Small intestine (tissue), 7 donors: Measurements from ENCODE around the gene SAPCD2. TPM values are rescaled to one million over a fixed set of nuclear protein-coding genes. Genes with fewer than 3 reads are reported as not detected.
A peak's percentile ranks its signal among the peaks of the same experiment; 100 is the strongest.

Source experiments
- DNase-seq, 2 donors: peaks; one replicate each; pipeline versions ENCODE4 v3.0.0 to v3.0.0-alpha.2; 2013
- FAIRE-seq: peaks from 2 replicates; lab custom pipeline; 2012; peaks lifted over from hg19 to GRCh38; lab: Jason Lieb, UNC
- H3K27ac ChIP-seq, 3 donors: one replicate each; pipeline ENCODE4 v1.5.1; 2013; ENCODE audit warnings: low read length in 2 of 3, mild to moderate bottlenecking in 2 of 3, control low read depth in 1 of 3, inconsistent platforms in 1 of 3, low read depth in 1 of 3, moderate library complexity in 1 of 3
- H3K27me3 ChIP-seq, 3 donors: one replicate each; pipeline ENCODE4 v1.6.1; 2013; ENCODE audit warnings: low read length in 3 of 3, inconsistent platforms in 1 of 3; ENCODE audit not compliant: control insufficient read depth in 3 of 3, insufficient read depth in 3 of 3
- H3K36me3 ChIP-seq, 3 donors: one replicate each; pipeline ENCODE4 v1.6.1; 2013; ENCODE audit warnings: low read length in 3 of 3, inconsistent platforms in 1 of 3, low read depth in 1 of 3, mild to moderate bottlenecking in 1 of 3, moderate library complexity in 1 of 3; ENCODE audit not compliant: control insufficient read depth in 3 of 3, insufficient read depth in 2 of 3
- H3K4me1 ChIP-seq, 3 donors: one replicate each; pipeline ENCODE4 v1.6.1; 2013; ENCODE audit warnings: low read length in 2 of 3, inconsistent platforms in 1 of 3, low read depth in 1 of 3, mild to moderate bottlenecking in 1 of 3, moderate library complexity in 1 of 3; ENCODE audit not compliant: control insufficient read depth in 3 of 3, insufficient read depth in 2 of 3
- H3K4me3 ChIP-seq, 3 donors: one replicate each; pipeline ENCODE4 v1.5.1; 2013; ENCODE audit warnings: low read length in 3 of 3, control low read depth in 1 of 3, inconsistent platforms in 1 of 3, low read depth in 1 of 3, mild to moderate bottlenecking in 1 of 3, moderate library complexity in 1 of 3
- H3K9me3 ChIP-seq, 2 donors: one replicate each; pipeline ENCODE4 v1.6.1; 2013; ENCODE audit warnings: low read depth in 1 of 2, low read length in 1 of 2; ENCODE audit not compliant: control insufficient read depth in 2 of 2, insufficient read depth in 1 of 2
- whole genome bisulfite sequencing, 3 donors: extraction: QIAGEN DNeasy Blood & Tissue Kit; methylation state at CpG; one replicate each; pipeline ENCODE4 v1.1.7; 2013; 5-methylcytosine and 5-hydroxymethylcytosine counted together
- polyA plus RNA-seq, 4 donors: library from polyadenylated mRNA; stranded (reverse) in 3 of 4; unstranded in 1 of 4; fragments of 200-250 nt in 3 of 4; fragments of 120-200 nt in 1 of 4; gene quantifications; one replicate each; pipeline versions ENCODE4 v1.2.1 to v1.2.3, GENCODE V29; 2013
- donor health status: healthy with polysubstance abuse.
- donor health status: control.
- donor health status: control.
- donor health status: Bipolar disorder and iron deficiency.
- donor health status: healthy.

SAPCD2 gene
- polyA plus RNA-seq, 4 donors, result 0.81 to 22.2 (median 7.0) TPM

DNA sequence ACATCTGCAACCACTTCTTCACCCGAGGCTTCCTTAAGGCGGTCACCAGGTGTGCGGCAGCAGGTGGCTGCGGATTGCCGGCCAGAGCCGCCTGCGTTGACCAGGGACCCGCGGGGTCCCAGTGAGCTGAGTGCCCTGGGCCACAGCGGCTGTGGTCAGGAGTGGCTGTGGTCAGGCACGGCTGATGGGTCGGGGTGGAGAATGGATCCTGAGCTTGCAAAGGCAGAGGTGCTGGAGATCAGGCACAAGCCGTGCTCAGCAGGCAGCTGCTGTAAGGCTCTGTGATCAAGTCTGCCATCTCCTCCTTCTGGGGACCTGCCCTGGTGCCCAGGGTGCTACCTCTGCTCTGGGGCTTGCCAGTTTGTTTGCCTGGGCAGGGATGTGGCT is 9.0 kb upstream of the SAPCD2 start:
- H3K4me3 ChIP-seq, result no peak overlapping the region
- peaks cover 0 to 30% (median 0%) of the 10 kb centered on the region in 3 donors for H3K27me3 ChIP-seq
- no peak overlapping the region for H3K27ac ChIP-seq
- FAIRE-seq (no peak), DNase-seq (no peak)
- no peaks in the 10 kb centered on the region for H3K9me3 ChIP-seq
- 40 to 79% (median 64%) methylated on average over 8 to 13 of the region's 13 CpGs for WGBS, 3 donors
- H3K4me1 ChIP-seq, result peaks cover 2 to 20% (median 9%) of the 10 kb centered on the region in 3 donors
- peaks cover 0 to 57% (median 0%) of the 10 kb centered on the region in 3 donors for H3K36me3 ChIP-seq

DNA sequence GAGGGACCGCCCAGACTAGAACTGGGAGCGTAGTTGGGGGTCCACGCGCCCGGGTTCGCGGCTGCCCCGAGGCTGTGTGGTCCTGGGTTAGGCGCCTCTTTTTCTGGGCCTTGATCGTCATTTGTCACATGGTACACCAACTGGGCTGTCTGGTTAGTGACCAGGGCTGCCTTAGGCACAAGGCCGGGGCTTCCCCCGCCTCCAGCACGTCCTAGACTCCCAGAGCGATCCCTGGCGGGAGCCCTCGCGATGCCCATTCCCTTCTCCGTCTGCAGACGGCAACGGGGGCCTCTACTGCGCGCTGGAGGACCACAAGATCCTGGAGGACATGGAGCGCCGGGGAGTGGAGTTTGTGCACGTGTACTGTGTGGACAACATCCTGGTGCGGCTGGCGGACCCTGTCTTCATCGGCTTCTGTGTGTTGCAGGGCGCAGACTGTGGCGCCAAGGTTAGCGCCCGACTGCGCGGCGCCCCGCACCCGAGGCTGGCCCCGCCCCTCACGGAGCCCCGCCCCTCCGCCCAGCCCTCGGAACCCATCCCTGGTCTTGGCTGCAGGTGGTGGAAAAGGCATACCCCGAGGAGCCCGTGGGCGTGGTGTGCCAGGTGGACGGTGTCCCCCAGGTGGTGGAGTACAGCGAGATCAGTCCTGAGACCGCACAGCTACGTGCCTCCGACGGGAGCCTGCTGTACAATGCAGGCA is 8.5 kb upstream of the SAPCD2 start:
- Histone ChIP-seq H3K27me3 (peaks cover 0 to 30% (median 0%) of the 10 kb centered on the region in 3 donors), H3K4me1 (peaks cover 2 to 25% (median 9%) of the 10 kb centered on the region in 3 donors), H3K36me3 (peaks cover 0 to 57% (median 0%) of the 10 kb centered on the region in 3 donors), H3K27ac (no peak overlapping the region), H3K4me3 (peak overlapping the region in 2 of 3 donors; percentile 58 to 64), H3K9me3 (no peaks in the 10 kb centered on the region)
- FAIRE-seq (no peak), DNase-seq (peak in 1 of 2 donors; percentile 45)
- WGBS, 3 donors, result 41 to 62% (median 51%) methylated on average over 42 to 51 of the region's 51 CpGs

DNA sequence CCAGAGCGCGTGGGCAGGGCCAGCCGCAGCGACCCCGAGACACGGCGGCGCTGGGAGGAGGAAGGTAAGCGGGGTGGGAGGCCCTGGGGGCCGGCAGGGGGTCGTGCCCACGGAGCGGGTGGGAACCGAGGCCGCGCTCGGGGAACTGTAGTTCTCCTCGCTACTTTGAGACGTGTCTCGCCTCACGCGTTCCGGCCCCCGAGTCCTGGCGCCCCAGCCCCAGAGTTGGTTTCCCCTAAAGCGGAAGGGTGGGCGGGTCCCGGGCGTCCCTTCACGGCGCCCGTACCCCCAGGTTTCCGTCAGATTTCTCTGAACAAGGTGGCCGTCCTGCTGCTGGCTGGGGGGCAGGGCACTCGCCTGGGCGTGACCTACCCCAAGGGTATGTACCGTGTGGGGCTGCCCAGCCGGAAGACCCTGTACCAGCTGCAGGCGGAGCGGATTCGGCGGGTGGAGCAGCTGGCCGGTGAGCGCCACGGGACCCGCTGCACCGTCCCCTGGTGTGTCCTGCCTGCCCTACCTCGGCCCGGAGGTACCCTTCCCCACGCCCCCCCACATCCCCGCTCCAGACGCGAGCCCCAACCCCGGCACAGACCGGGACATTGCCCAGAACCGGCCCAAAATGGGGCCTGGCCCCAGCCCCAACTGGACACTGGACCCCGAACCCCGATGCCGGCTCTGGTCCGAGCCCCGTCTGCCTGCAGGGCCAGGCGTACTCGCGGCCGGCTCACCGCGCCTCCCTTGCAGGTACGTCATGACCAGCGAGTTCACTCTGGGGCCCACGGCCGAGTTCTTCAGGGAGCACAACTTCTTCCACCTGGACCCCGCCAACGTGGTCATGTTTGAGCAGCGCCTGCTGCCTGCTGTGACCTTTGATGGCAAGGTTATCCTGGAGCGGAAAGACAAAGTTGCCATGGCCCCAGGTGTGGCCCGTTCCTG is 7.7 kb upstream of the SAPCD2 start:
- Histone ChIP-seq H3K4me3 (peak overlapping the region; percentile 58 to 65 (median 64)), H3K4me1 (peaks cover 4 to 32% (median 6%) of the 10 kb centered on the region in 3 donors), H3K27me3 (peaks cover 0 to 30% (median 0%) of the 10 kb centered on the region in 3 donors), H3K27ac (peak overlapping the region in 2 of 3 donors; percentile 8 to 56), H3K9me3 (no peaks in the 10 kb centered on the region), H3K36me3 (peaks cover 0 to 49% (median 0%) of the 10 kb centered on the region in 3 donors)
- WGBS, 3 donors, result 8 to 13% (median 10%) methylated on average over 48 to 76 of the region's 76 CpGs
- FAIRE-seq, result no peak
- peak in 1 of 2 donors; percentile 56 for DNase-seq

DNA sequence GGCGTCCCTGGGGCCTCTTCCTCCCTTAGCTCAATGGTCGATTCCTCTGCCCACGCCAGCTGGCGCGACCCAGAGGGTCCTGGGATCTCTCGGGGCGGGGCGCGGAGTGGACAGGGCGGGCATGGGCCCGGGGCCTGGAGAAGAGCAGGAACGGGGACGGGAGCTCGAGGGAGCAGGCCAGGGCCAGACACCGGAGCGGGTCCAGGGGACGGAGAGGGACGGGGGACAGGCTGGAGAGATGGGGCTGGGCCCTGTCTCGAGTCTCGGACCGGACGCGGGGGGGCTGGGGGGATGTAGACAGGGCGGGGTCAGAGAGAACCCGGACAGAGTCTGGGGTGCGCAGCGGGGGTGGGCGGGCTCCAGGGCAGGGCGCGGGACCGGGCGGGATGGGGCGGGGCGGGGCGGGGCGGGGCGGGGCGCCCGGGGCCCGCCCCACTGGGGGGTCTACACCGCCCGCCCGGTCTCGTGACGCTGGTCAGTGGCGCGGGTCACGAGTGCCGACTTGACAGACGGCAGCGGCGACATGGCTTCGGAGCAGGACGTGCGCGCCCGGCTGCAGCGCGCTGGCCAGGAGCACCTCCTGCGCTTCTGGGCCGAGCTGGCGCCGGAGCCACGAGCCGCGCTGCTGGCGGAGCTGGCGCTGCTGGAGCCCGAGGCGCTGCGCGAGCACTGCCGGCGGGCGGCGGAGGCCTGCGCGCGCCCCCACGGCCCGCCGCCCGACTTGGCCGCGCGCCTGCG is 6.8 kb upstream of the SAPCD2 start, which contains the start of gene UAP1L1:
TSS of gene UAP1L1 (plus strand) at position 508 of the 738 bp plus-strand sequence. CDS start at position 524, 16 bp downstream.
- FAIRE-seq, result no peak
- Histone ChIP-seq H3K4me3 (peak within 1 kb of the TSS; percentile 58 to 65 (median 64)), H3K27ac (peak within 1 kb of the TSS; percentile 24 to 64 (median 58)), H3K9me3 (no peaks in the 10 kb centered on the region), H3K27me3 (peaks cover 0 to 30% (median 0%) of the 10 kb centered on the region in 3 donors), H3K4me1 (peaks cover 4 to 32% (median 6%) of the 10 kb centered on the region in 3 donors), H3K36me3 (peaks cover 0 to 40% (median 0%) of the 10 kb centered on the region in 3 donors)
- peak; percentile 45 to 82 for DNase-seq
- 3 to 6% (median 3%) methylated on average over 22 to 87 of the region's 87 CpGs for WGBS, 3 donors

DNA sequence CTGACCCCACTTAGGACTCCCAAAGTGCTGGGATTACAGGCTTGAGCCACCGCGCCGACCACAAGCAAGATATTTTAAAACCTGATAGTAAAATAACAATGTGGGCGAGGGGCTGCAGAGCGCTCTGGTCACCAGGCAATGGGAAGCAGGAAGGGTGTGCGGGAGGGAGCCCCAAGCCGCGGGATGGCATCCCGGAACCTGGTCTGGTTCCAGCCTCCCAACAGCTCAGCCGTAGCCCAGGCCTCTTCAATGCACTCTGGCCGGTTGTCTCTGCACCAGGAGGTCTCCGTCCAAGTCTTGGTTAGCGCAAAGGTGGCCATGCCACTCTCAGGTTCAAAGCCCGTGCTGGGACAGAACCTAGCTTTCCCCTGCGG is 6.3 kb upstream of the SAPCD2 start:
- DNase-seq, result no peak
- Histone ChIP-seq H3K27ac (peak overlapping the region in 2 of 3 donors; percentile 58 to 64), H3K27me3 (peaks cover 0 to 30% (median 0%) of the 10 kb centered on the region in 3 donors), H3K4me3 (peak overlapping the region in 2 of 3 donors; percentile 39 to 64), H3K4me1 (peaks cover 4 to 32% (median 6%) of the 10 kb centered on the region in 3 donors), H3K36me3 (peaks cover 0 to 35% (median 0%) of the 10 kb centered on the region in 3 donors), H3K9me3 (no peaks in the 10 kb centered on the region)
- FAIRE-seq, result no peak
- 69 to 70% (median 70%) methylated on average over 15 of the region's 15 CpGs for WGBS, 3 donors

DNA sequence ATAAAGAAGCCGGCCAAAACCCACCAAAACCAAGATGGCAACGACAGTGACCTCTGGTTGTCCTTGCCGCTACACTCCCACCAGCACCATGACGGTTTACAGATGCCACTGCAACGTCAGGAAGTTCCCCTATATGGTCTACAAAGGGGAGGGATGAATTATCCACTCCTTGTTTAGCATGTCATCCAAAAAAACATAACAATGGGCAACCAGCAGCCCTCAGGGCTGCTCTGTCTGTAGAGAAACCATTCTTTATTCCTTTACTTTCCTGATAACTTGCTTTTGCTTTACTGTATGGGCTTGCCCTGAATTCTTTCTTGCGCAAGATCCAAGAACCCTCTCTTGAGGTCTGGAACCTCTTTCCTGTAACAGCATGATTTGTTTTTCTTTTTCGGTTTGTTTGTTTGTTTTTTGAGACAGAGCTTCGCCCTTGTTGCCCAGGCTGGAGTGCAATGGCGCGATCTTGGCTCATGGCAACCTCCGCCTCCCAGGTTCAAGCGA is 5.0 kb upstream of the SAPCD2 start:
- FAIRE-seq, result no peak
- H3K27me3 ChIP-seq, result peaks cover 0 to 30% (median 0%) of the 10 kb centered on the region in 3 donors

DNA sequence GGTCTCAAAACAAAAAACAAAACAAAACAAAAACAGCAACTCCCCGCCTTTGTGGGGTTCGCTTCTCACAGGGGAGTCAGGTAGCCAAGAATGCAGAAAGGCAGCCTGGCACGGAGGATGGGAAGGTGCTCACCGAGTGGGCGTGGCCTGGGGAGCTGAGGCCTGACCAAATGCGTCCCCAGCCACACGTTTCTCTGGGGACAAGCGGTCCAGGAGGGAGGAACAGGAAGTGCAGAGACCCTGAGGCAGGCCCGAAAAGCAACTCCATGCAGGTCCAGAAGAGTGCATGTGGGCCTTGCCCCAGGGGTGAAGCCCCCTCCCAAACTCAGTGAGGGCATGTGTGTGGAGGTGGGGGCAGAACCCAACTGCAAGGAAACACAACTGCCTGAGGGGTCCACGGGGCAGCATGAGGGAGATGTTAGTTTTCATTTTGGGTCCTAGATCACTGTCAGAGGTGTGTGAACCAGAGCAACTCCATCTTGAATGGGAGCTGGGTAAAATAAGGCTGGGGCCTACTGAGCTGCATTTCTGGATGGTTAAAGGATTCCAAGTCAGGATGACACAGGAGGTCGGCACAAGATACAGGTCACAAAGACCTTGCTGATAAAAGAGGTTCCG is 4.4 kb upstream of the SAPCD2 start:
- Histone ChIP-seq H3K4me1 (peaks cover 4 to 42% (median 6%) of the 10 kb centered on the region in 3 donors), H3K9me3 (no peaks in the 10 kb centered on the region), H3K27me3 (peaks cover 0 to 24% (median 0%) of the 10 kb centered on the region in 3 donors), H3K36me3 (peaks cover 0 to 16% (median 0%) of the 10 kb centered on the region in 3 donors), H3K4me3 (no peak overlapping the region), H3K27ac (no peak overlapping the region)
- DNase-seq, result no peak
- WGBS, 3 donors, result 37 to 69% (median 48%) methylated on average over 12 of the region's 12 CpGs
- FAIRE-seq, result no peak

More for the DNA sequence above, 5.0 kb upstream of the SAPCD2 start:
- no peak overlapping the region for H3K4me3 ChIP-seq
- DNase-seq, result no peak
- no peaks in the 10 kb centered on the region for H3K9me3 ChIP-seq
- H3K27ac ChIP-seq, result no peak overlapping the region
- H3K4me1 ChIP-seq, result peaks cover 4 to 42% (median 6%) of the 10 kb centered on the region in 3 donors
- 80 to 89% (median 88%) methylated on average over 12 of the region's 12 CpGs for WGBS, 3 donors
- peaks cover 0 to 22% (median 0%) of the 10 kb centered on the region in 3 donors for H3K36me3 ChIP-seq
